Ishikawa (cell line): ENCODE measurements around the gene KRTAP10-3.

Experiments used
- CEBPB ChIP-seq: IDR thresholded peaks from 2 replicates; pipeline ENCODE4 v1.6.1; 2012
- CREB1 ChIP-seq: IDR thresholded peaks from 2 replicates; pipeline ENCODE4 v1.6.1; 2012; ENCODE audit warnings: low read depth
- EGR1 ChIP-seq: IDR thresholded peaks from 2 replicates; pipeline ENCODE4 v1.6.1; 2012
- EP300 ChIP-seq: IDR thresholded peaks from 2 replicates; pipeline ENCODE4 v1.6.1; 2012; ENCODE audit warnings: borderline replicate concordance
- FOXM1 ChIP-seq: IDR thresholded peaks from 2 replicates; pipeline ENCODE4 v1.6.1; 2012; ENCODE audit warnings: low read depth, borderline replicate concordance
- NFIC ChIP-seq: IDR thresholded peaks from 2 replicates; pipeline ENCODE4 v1.6.1; 2012
- RAD21 ChIP-seq: IDR thresholded peaks from 2 replicates; pipeline ENCODE4 v1.6.1; 2012; ENCODE audit warnings: low read depth
- REST ChIP-seq: IDR thresholded peaks from 2 replicates; pipeline ENCODE4 v1.6.1; 2012; ENCODE audit warnings: low read depth, mild to moderate bottlenecking
- TAF1 ChIP-seq: IDR thresholded peaks from 2 replicates; pipeline ENCODE4 v1.6.1; 2012; ENCODE audit warnings: low read depth, mild to moderate bottlenecking
- TCF12 ChIP-seq: IDR thresholded peaks from 2 replicates; pipeline ENCODE4 v1.6.1; 2012; ENCODE audit warnings: low read depth
- TEAD4 ChIP-seq: IDR thresholded peaks from 2 replicates; pipeline ENCODE4 v1.6.1; 2012
- YY1 ChIP-seq: IDR thresholded peaks from 2 replicates; pipeline ENCODE4 v1.6.1; 2012; ENCODE audit warnings: low read depth
- ZBTB7A ChIP-seq: IDR thresholded peaks from 2 replicates; pipeline ENCODE4 v1.6.1; 2012; ENCODE audit warnings: low read depth
- TF ChIP-seq, protein P1 (sequence below): IDR thresholded peaks from 2 replicates; pipeline ENCODE4 v1.6.1; 2012
- TF ChIP-seq, protein P2 (sequence below): IDR thresholded peaks from 2 replicates; pipeline ENCODE4 v1.6.1; 2012

The KRTAP10-3 gene

DNA sequence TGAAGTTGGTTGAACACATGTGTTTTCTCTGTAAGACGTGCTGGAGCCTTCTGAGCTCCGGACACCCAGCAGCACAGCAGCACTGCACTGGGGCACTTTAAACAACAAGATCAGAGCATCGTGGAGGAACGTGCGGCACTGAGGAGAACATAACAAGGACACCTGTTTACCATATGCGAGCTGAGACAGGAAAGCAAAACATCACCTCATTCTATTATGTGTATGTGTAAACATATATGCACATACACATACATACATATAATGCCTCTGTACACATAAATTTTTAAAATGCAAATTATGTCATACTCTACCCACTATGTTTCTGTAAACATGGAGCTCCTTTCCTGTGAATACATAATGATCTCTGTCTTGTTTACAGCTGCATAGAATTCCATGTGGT lies 36.9 kb upstream of the KRTAP10-3 start:
- TF ChIP-seq ZBTB7A (no peak), TAF1 (no peak), YY1 (no peak), NFIC (no peak), TEAD4 (no peak), CEBPB (no peak), TCF12 (no peak)

DNA sequence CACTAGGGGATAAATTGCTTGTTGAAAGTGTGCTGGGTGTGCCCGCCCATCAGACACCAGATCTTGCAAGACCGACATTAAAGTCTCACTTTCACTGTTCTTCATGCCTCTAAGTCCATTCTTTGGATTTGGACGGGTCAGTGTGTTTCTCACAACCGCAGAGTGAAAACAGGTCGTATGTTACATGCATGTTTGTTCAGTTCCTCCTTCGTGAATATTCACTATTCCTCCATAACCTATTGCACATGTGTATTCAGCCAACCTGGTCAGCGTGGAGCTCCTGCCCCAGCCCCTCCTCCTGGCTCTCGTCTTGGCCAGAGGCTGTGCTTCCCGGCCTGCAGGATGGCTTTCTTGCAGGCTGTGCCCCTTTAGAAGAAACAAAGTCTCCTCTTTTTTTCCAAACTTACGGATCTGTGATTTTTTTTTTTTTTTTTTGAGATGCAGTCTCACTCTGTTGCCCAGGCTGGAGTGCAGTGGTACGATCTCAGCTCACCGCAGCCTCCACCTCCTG lies 35.9 kb upstream of the KRTAP10-3 start:
- TF ChIP-seq NFIC (no peak), TAF1 (no peak), EP300 (no peak), YY1 (no peak), ZBTB7A (no peak), TCF12 (no peak), RAD21 (no peak), TEAD4 (no peak), CEBPB (no peak), EGR1 (no peak), FOXM1 (no peak), CREB1 (no peak), REST (no peak)
- TF ChIP-seq, protein P1, sequence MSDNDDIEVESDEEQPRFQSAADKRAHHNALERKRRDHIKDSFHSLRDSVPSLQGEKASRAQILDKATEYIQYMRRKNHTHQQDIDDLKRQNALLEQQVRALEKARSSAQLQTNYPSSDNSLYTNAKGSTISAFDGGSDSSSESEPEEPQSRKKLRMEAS, result no peak
- TF ChIP-seq, protein P2, sequence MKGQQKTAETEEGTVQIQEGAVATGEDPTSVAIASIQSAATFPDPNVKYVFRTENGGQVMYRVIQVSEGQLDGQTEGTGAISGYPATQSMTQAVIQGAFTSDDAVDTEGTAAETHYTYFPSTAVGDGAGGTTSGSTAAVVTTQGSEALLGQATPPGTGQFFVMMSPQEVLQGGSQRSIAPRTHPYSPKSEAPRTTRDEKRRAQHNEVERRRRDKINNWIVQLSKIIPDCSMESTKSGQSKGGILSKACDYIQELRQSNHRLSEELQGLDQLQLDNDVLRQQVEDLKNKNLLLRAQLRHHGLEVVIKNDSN, result no peak

GRCh38 chr21:44593598-44594405 lies 35.2 kb upstream of the KRTAP10-3 start:
- no peak for TF ChIP-seq FOXM1
- no peak for TF ChIP-seq CREB1
- no peak for TF ChIP-seq TAF1
- TF ChIP-seq, protein P1, result 0 out of 2 replicates have a peak, but pooled peaks have one; percentile 14
- no peak for TF ChIP-seq YY1
- no peak for TF ChIP-seq RAD21
- TF ChIP-seq ZBTB7A, result no peak; the same call in 1 of the 2 replicates

DNA sequence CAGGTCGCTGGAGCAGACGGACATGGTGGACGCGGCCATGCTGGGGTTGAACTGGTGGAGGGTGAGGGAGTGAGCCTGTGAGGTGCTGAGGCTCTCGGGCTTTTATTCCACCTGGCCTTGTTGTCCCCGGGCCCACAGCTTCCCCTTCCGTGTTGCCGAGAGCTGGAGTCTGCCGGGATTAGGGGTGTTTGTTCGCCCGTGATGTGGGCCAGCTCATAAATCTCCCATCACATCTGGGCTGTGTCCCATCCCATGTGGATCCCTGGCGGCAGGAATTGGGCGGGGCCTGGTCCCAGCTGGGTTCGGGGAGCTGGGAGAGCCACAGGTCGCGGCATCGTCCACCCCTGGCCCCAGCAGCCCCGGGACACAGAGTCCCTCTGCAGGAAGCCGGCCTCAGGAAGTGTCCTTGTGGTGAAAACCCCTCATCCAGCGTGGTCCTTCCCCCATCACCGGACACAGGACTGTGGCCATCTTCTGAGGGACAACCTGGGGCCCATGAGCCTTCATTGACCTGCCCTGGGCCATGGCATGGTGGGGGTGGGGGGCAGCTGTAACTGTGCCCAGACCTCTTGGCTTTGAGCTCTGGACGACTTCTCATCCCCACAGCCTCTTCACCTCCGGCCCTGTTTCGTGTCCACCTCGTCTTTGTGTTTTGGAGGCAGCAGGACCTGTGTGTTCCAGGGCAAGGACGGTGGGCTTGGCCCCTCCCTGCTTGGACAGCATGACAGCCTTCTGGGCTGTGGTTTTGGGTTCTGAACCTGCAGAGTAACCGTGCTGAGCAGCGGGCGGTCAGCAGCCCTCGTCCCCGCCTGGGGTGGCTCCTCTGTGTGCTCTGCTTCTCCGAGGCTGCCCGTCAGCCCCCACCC lies 34.1 kb upstream of the KRTAP10-3 start, which contains the start of gene KRTAP10-6:
KRTAP10-6 (minus strand) TSS at position 60 of the 866 bp plus-strand sequence; CDS start at position 39, 21 bp downstream.
- TF ChIP-seq YY1, result peak; percentile 59; the same call in 1 of the 2 replicates
- TF ChIP-seq EGR1, result no peak

DNA sequence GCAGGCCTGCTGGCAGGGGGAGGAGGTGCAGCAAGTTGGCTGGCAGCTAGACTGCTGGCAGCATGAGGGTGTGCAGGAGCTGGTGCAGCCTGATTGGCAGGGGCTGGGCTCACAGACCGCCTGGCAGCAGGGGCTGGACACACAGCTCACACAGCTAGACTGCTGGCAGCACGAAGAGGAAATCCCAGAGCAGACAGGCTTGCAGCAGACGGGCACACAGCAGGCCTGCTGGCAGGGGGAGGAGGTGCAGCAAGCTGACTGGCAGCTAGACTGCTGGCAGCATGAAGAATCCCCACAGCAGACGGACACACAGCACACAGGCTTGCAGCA lies 33.2 kb upstream of the KRTAP10-3 start:
- TF ChIP-seq NFIC, result peak; percentile 45

DNA sequence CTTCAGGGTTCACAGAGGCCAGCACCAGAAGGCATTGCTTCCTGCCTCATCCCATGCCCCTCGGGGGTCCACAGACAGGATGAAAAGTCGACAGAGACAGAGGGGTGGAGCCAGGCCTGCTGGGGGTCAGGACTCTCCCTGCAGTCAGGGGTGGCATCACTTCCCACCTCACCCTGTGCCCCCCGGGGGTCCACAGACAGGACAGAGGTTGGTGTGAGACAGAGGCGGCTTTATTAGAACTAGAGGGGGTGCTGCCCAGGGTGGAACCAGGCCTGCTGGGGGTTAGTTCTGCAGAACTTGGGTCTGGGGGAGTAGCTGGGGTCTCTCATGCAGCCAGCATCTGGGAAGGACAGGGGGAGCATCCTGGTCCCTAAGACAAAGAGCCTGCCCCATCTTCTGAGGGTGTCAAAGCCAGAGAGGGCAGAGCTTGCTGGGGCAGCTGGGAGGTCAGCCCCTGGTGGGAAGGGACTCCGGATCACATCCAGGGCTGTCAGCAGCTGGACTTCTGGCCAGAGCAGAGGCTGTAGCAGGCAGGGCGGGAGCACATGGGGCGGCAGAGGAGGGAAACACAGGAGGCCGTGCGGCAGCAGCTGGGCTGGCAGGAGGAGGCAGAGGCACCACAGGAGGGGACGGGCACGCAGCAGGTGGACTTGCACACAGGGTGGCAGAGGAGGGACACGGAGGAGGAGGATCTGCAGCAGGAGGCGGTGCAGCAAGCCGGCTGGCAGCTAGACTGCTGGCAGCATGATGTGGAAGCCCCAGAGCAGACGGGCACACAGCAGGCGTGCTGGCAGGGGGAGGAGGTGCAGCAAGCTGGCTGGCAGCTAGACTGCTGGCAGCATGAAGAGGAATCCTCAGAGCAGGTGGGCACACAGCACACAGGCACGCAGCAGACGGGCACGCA lies 32.6 kb upstream of the KRTAP10-3 start:
- TF ChIP-seq EP300, result 0 out of 2 replicates have a peak, but pooled peaks have one; percentile 25

GRCh38 chr21:44590311-44590721 lies 31.7 kb upstream of the KRTAP10-3 start:
- TF ChIP-seq CEBPB (no peak), TCF12 (no peak), REST (no peak), ZBTB7A (no peak), TAF1 (no peak), EP300 (no peak), TEAD4 (no peak), EGR1 (no peak), FOXM1 (no peak)
- TF ChIP-seq, protein P1, result no peak
